Erythroblast (primary cell): ENCODE measurements around the gene CLTB.

Experiments used
- GATA1 ChIP-seq: IDR thresholded peaks from 2 replicates; pipeline ENCODE4 v1.6.1; 2011; ENCODE audit warnings: low read depth, mild to moderate bottlenecking, control low read depth, low read length, moderate library complexity
- POLR2A ChIP-seq: IDR thresholded peaks from 2 replicates; pipeline ENCODE4 v1.6.1; 2011; ENCODE audit warnings: mild to moderate bottlenecking, low read length

DNA sequence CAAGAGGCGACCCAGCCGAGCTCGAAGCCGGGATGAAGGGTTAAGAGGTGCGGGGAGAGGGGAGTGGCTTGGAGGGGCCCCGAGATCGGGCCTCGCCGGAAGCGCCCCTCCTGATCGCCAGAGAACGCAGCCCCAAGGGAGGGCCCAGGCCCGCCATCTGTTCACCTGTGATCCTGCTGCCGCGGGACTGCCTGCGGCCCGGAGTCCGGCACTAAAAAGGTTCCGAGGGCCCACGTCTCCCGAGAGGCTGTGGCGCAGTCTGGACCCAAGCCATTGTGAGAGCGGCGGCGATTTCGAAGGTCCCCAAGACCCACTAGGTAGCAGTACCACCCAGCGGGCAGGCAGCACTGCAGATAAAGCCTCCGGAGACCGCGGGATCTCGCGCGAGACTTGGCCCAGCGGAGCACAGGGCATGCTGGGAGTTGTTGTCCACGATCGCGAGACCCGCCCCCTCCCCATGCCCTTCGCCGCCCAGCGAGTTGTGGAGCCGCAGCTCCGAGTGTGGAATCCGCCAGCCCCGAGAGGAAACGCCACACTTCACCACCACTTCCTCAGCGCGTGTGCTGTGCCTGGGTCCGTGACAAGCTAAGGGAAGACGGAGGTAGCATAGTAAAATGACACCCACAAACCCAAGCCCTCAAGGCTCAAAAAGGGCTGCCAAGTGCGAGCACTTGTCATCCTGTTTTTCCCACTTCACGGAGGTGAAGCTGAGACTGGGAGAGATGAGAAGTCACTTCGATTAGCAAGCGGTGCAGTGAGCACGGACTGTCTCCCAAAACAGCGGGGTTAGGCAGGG is 54.7 kb downstream of the CLTB start, which contains the start of gene KIAA1191:
- peak; percentile 85 for TF ChIP-seq POLR2A
- TF ChIP-seq GATA1 = no peak
